ENCODE data around the gene RTN4RL2.

The RTN4RL2 gene

GRCh38 chr11:57476047-57476756 lies 15.9 kb downstream of the RTN4RL2 start:
- H3K4me2 ChIP-seq = peak overlapping the region; percentile 79
- peaks cover 14% of the 10 kb centered on the region for H3K79me2 ChIP-seq (ENCODE audit: insufficient read depth, low read depth)
- H3K36me3 ChIP-seq (ENCODE audit: insufficient read depth) = no peaks in the 10 kb centered on the region
- H3K4me1 ChIP-seq (ENCODE audit: low read depth, poor library complexity, severe bottlenecking) = peaks cover 35% of the 10 kb centered on the region
- no peaks in the 10 kb centered on the region for H4K20me1 ChIP-seq (ENCODE audit: insufficient read depth)
- peak overlapping the region; percentile 97 for H3K9ac ChIP-seq
- H3K27ac ChIP-seq = peak overlapping the region; percentile 91
- H3K4me3 ChIP-seq (IDR thresholded peaks at IDR 0.05; ENCODE audit: insufficient read depth, low read depth, low read length) = no peak overlapping the region
- no peaks in the 10 kb centered on the region for H3K27me3 ChIP-seq (ENCODE audit: insufficient read depth, low read depth)
- TF ChIP-seq CTCF (conservative IDR thresholded peaks at IDR 0.05; ENCODE audit: low read depth, low read length) = no peak
- peak overlapping the region; percentile 77 for H2AFZ ChIP-seq (ENCODE audit: low read depth)

- Histone ChIP-seq H3K36me3 (ENCODE audit: insufficient read depth) (no peaks in the 10 kb centered on the region), H3K4me1 (ENCODE audit: low read depth, poor library complexity, severe bottlenecking) (peaks cover 35% of the 10 kb centered on the region), H4K20me1 (ENCODE audit: insufficient read depth) (no peaks in the 10 kb centered on the region), H3K4me3 (IDR thresholded peaks at IDR 0.05; ENCODE audit: insufficient read depth, low read depth, low read length) (no peak overlapping the region), H3K9ac (peak overlapping the region; percentile 97), H3K4me2 (peak overlapping the region; percentile 79), H3K79me2 (ENCODE audit: insufficient read depth, low read depth) (peaks cover 14% of the 10 kb centered on the region), H2AFZ (ENCODE audit: low read depth) (peak overlapping the region; percentile 77), H3K27me3 (ENCODE audit: insufficient read depth, low read depth) (no peaks in the 10 kb centered on the region), H3K27ac (peak overlapping the region; percentile 91)
- peak; percentile 54; the same call in 1 of the 2 replicates for TF ChIP-seq CTCF (conservative IDR thresholded peaks at IDR 0.05; ENCODE audit: low read depth, low read length)
These were observed 16.6 kb downstream of the RTN4RL2 start for GRCh38 chr11:57476757-57477506.

- Histone ChIP-seq H3K4me2 (peak overlapping the region; percentile 79), H3K36me3 (ENCODE audit: insufficient read depth) (no peaks in the 10 kb centered on the region), H3K27me3 (ENCODE audit: insufficient read depth, low read depth) (no peaks in the 10 kb centered on the region), H3K27ac (0 out of 2 replicates have a peak overlapping the region, but pooled peaks have one; percentile 91), H3K4me1 (ENCODE audit: low read depth, poor library complexity, severe bottlenecking) (peaks cover 35% of the 10 kb centered on the region), H2AFZ (ENCODE audit: low read depth) (no peak overlapping the region), H4K20me1 (ENCODE audit: insufficient read depth) (no peaks in the 10 kb centered on the region), H3K4me3 (IDR thresholded peaks at IDR 0.05; ENCODE audit: insufficient read depth, low read depth, low read length) (no peak overlapping the region), H3K79me2 (ENCODE audit: insufficient read depth, low read depth) (peaks cover 14% of the 10 kb centered on the region), H3K9ac (no peak overlapping the region)
- no peak for TF ChIP-seq CTCF (conservative IDR thresholded peaks at IDR 0.05; ENCODE audit: low read depth, low read length)
These were observed 17.3 kb downstream of the RTN4RL2 start for GRCh38 chr11:57477507-57478189.

- H4K20me1 ChIP-seq (ENCODE audit: insufficient read depth) = no peaks in the 10 kb centered on the region
- no peaks in the 10 kb centered on the region for H3K36me3 ChIP-seq (ENCODE audit: insufficient read depth)
- H2AFZ ChIP-seq (ENCODE audit: low read depth) = no peak overlapping the region
- no peak overlapping the region for H3K4me3 ChIP-seq (IDR thresholded peaks at IDR 0.05; ENCODE audit: insufficient read depth, low read depth, low read length)
- peaks cover 14% of the 10 kb centered on the region for H3K79me2 ChIP-seq (ENCODE audit: insufficient read depth, low read depth)
- H3K9ac ChIP-seq = no peak overlapping the region
- no peaks in the 10 kb centered on the region for H3K27me3 ChIP-seq (ENCODE audit: insufficient read depth, low read depth)
- TF ChIP-seq CTCF (conservative IDR thresholded peaks at IDR 0.05; ENCODE audit: low read depth, low read length) = no peak
- no peak overlapping the region for H3K27ac ChIP-seq
- peaks cover 32% of the 10 kb centered on the region for H3K4me1 ChIP-seq (ENCODE audit: low read depth, poor library complexity, severe bottlenecking)
- H3K4me2 ChIP-seq = no peak overlapping the region
These were observed 18.8 kb downstream of the RTN4RL2 start for GRCh38 chr11:57479021-57479663.

All from KMS-11 (cell line).